Measurements from ENCODE around the gene TMEM236. TPM values are rescaled to one million over a fixed set of nuclear protein-coding genes. Genes with fewer than 3 reads are reported as not detected.

TMEM236 gene
- total and polyA plus RNA-seq, 2 of the 4 experiments (the other 2 are of a cell fraction), result not detected

- Histone ChIP-seq H3K56ac (ENCODE audit: extremely low read depth, insufficient read depth, low read length) (no peak overlapping the region), H2AK9ac (replicated peaks; ENCODE audit: low read depth, low read length, poor library complexity) (no peak overlapping the region), H3K79me1 (ENCODE audit: low read depth in 1 of 2, low read length in 2 of 2) (no peaks in the 10 kb centered on the region), H3K9me1 (ENCODE audit: insufficient read depth, low read length) (no peaks in the 10 kb centered on the region), H2BK5ac (ENCODE audit: low read depth, low read length, poor library complexity, severe bottlenecking) (no peak overlapping the region), H3K4me3 (ENCODE audit: insufficient read depth, low read depth, low read length) (no peak overlapping the region), H3K18ac (ENCODE audit: low read depth, low read length) (no peak overlapping the region), H4K8ac (ENCODE audit: low read depth in 2 of 2, low read length in 2 of 2) (no peak overlapping the region), H4K5ac (ENCODE audit: low read depth, low read length) (no peak overlapping the region), H3K9ac (ENCODE audit: low read depth, low read length) (no peak overlapping the region), H3K9me3 (ENCODE audit: control insufficient read depth, insufficient read depth, low read length) (no peaks in the 10 kb centered on the region), H3K4me1 (ENCODE audit: control insufficient read depth, insufficient read depth, low read length) (no peaks in the 10 kb centered on the region), H2BK15ac (ENCODE audit: low read depth, low read length) (no peak overlapping the region), H3K27me3 (ENCODE audit: control insufficient read depth, insufficient read depth, low read length) (peaks cover 6% of the 10 kb centered on the region), H3K36me3 (ENCODE audit: control insufficient read depth, insufficient read depth, low read length) (no peaks in the 10 kb centered on the region), H2AFZ (replicated peaks; ENCODE audit: low read length, poor library complexity) (no peak overlapping the region), H3K27ac (ENCODE audit: insufficient read depth, low read length) (no peak overlapping the region), H2BK20ac (ENCODE audit: low read depth, low read length) (no peak overlapping the region), H3K4ac (ENCODE audit: low read depth, low read length) (no peak overlapping the region), H3K23ac (ENCODE audit: low read depth, low read length) (no peak overlapping the region), H4K91ac (ENCODE audit: insufficient read depth, low read depth, low read length) (no peak overlapping the region), H3K14ac (replicated peaks; ENCODE audit: low read depth, low read length) (no peak overlapping the region), H2AK5ac (ENCODE audit: low read depth, low read length) (no peak overlapping the region), H3K4me2 (ENCODE audit: low read depth, low read length) (no peak overlapping the region), H4K20me1 (ENCODE audit: insufficient read depth, low read length) (no peaks in the 10 kb centered on the region), H2BK120ac (ENCODE audit: low read depth, low read length) (no peak overlapping the region)
- intact Hi-C loops (cut with micrococcal nuclease), result no loop called here
- no peak for ATAC-seq (ENCODE audit: low read depth)
- WGBS, 2 experiments (ENCODE audit: extremely low coverage in 2 of 2, insufficient read length in 1 of 2), result 82% methylated on average over 2 of the region's 5 CpGs; no CpG with 5 or more reads in 1 of the 2 experiments
- TF ChIP-seq CHD1 (IDR thresholded peaks at IDR 0.05; ENCODE audit: low read depth, low read length) (no peak), SMC3 (IDR thresholded peaks at IDR 0.05; ENCODE audit: low read depth, low read length) (no peak), MXI1 (IDR thresholded peaks at IDR 0.05; ENCODE audit: borderline replicate concordance, low read depth, low read length) (no peak), USF2 (IDR thresholded peaks at IDR 0.05; ENCODE audit: low read depth, low read length) (no peak)
- BruUV-seq (replicated peaks), result no TSS peak
- POLR2A ChIA-PET (ENCODE audit: unreplicated experiment), result no interaction called here
- CTCF ChIA-PET, result no interaction called here
- DNase-seq, result no peak
- in situ Hi-C loops (cut with MboI; ENCODE audit: low sequenced_read_pairs), result no loop called here
- dilution Hi-C loops (cut with HindIII; ENCODE audit: low sequenced_read_pairs, unreplicated experiment), result no loop called here
Measured at GRCh38 chr10:17814973-17815372, 63.0 kb downstream of the TMEM236 start.
